Effector memory CD4-positive, alpha-beta T cell (primary cell): ENCODE measurements around the gene STARD5.
A peak's percentile ranks its signal among the peaks of the same experiment; 100 is the strongest.

Experiments used
- DNase-seq, 3 donors: peaks; one replicate each; pipeline ENCODE4 v3.0.0-alpha.2; 2020
- H3K27ac ChIP-seq: 2 replicates; pipeline ENCODE4 v1.7.0; 2013; ENCODE audit warnings: mild to moderate bottlenecking, low read length, moderate library complexity; ENCODE audit not compliant: insufficient read depth, poor library complexity, severe bottlenecking
- H3K27me3 ChIP-seq: replicated peaks from 2 replicates; pipeline ENCODE4 v1.7.0; 2013; ENCODE audit warnings: mild to moderate bottlenecking, low read length; ENCODE audit not compliant: insufficient read depth, control insufficient read depth, poor library complexity, severe bottlenecking
- H3K36me3 ChIP-seq: 2 replicates; pipeline ENCODE4 v1.7.0; 2013; ENCODE audit warnings: mild to moderate bottlenecking, low read length, moderate library complexity; ENCODE audit not compliant: control insufficient read depth, insufficient read depth
- H3K4me1 ChIP-seq: 2 replicates; pipeline ENCODE4 v1.7.0; 2013; ENCODE audit warnings: low read length, mild to moderate bottlenecking; ENCODE audit not compliant: control insufficient read depth, insufficient read depth, poor library complexity, severe bottlenecking
- H3K4me3 ChIP-seq: 2 replicates; pipeline ENCODE4 v1.7.0; 2013; ENCODE audit warnings: low read length, low read depth, mild to moderate bottlenecking; ENCODE audit not compliant: insufficient read depth, poor library complexity, severe bottlenecking
- H3K9me3 ChIP-seq: 2 replicates; pipeline ENCODE4 v1.7.0; 2013; ENCODE audit warnings: mild to moderate bottlenecking, low read length, moderate library complexity; ENCODE audit not compliant: control insufficient read depth

The STARD5 gene

GRCh38 chr15:81286621-81287121 is 37.3 kb downstream of the STARD5 start:
- Histone ChIP-seq H3K36me3 (no peaks in the 10 kb centered on the region), H3K27ac (peak overlapping the region; percentile 74), H3K4me3 (peak overlapping the region; percentile 6), H3K9me3 (no peaks in the 10 kb centered on the region), H3K27me3 (no peaks in the 10 kb centered on the region), H3K4me1 (peaks cover 59% of the 10 kb centered on the region)
- no peak for DNase-seq

GRCh38 chr15:81285461-81285860 is 38.5 kb downstream of the STARD5 start:
- Histone ChIP-seq H3K4me1 (peaks cover 52% of the 10 kb centered on the region), H3K27me3 (no peaks in the 10 kb centered on the region), H3K36me3 (no peaks in the 10 kb centered on the region), H3K4me3 (peak overlapping the region; percentile 6), H3K9me3 (no peaks in the 10 kb centered on the region), H3K27ac (peak overlapping the region; percentile 74)
- DNase-seq = no peak

GRCh38 chr15:81284256-81285031 is 39.5 kb downstream of the STARD5 start:
- Histone ChIP-seq H3K27me3 (no peaks in the 10 kb centered on the region), H3K9me3 (no peaks in the 10 kb centered on the region), H3K27ac (no peak overlapping the region), H3K36me3 (no peaks in the 10 kb centered on the region), H3K4me1 (peaks cover 47% of the 10 kb centered on the region), H3K4me3 (no peak overlapping the region)
- DNase-seq = no peak

GRCh38 chr15:81282911-81283310 is 41.0 kb downstream of the STARD5 start:
- Histone ChIP-seq H3K4me1 (peaks cover 44% of the 10 kb centered on the region), H3K27ac (no peak overlapping the region), H3K27me3 (no peaks in the 10 kb centered on the region), H3K36me3 (no peaks in the 10 kb centered on the region), H3K9me3 (no peaks in the 10 kb centered on the region), H3K4me3 (no peak overlapping the region)
- DNase-seq = no peak

GRCh38 chr15:81282606-81282895 is 41.4 kb downstream of the STARD5 start:
- Histone ChIP-seq H3K9me3 (no peaks in the 10 kb centered on the region), H3K27me3 (no peaks in the 10 kb centered on the region), H3K36me3 (no peaks in the 10 kb centered on the region), H3K27ac (no peak overlapping the region), H3K4me1 (peaks cover 40% of the 10 kb centered on the region), H3K4me3 (no peak overlapping the region)
- no peak for DNase-seq

- Histone ChIP-seq H3K27ac (no peak overlapping the region), H3K9me3 (no peaks in the 10 kb centered on the region), H3K4me3 (no peak overlapping the region), H3K36me3 (no peaks in the 10 kb centered on the region), H3K27me3 (no peaks in the 10 kb centered on the region), H3K4me1 (peaks cover 34% of the 10 kb centered on the region)
- DNase-seq = no peak
Measured at GRCh38 chr15:81281766-81282605, 42.0 kb downstream of the STARD5 start.

- Histone ChIP-seq H3K27me3 (no peaks in the 10 kb centered on the region), H3K4me3 (no peak overlapping the region), H3K9me3 (no peaks in the 10 kb centered on the region), H3K27ac (no peak overlapping the region), H3K4me1 (peaks cover 28% of the 10 kb centered on the region), H3K36me3 (no peaks in the 10 kb centered on the region)
- no peak for DNase-seq
Measured at GRCh38 chr15:81281456-81281735, 42.5 kb downstream of the STARD5 start.

- H3K9me3 ChIP-seq = no peaks in the 10 kb centered on the region
- H3K4me3 ChIP-seq = no peak overlapping the region
- no peak for DNase-seq
- peaks cover 23% of the 10 kb centered on the region for H3K4me1 ChIP-seq
- no peaks in the 10 kb centered on the region for H3K36me3 ChIP-seq
- H3K27ac ChIP-seq = no peak overlapping the region
- H3K27me3 ChIP-seq = no peaks in the 10 kb centered on the region
Measured at GRCh38 chr15:81280696-81281455, 43.1 kb downstream of the STARD5 start.

GRCh38 chr15:81279621-81280485 is 44.1 kb downstream of the STARD5 start:
- Histone ChIP-seq H3K27ac (no peak overlapping the region), H3K9me3 (no peaks in the 10 kb centered on the region), H3K4me3 (no peak overlapping the region), H3K36me3 (no peaks in the 10 kb centered on the region), H3K4me1 (peaks cover 16% of the 10 kb centered on the region), H3K27me3 (no peaks in the 10 kb centered on the region)
- no peak for DNase-seq
